Naive thymus-derived CD4-positive, alpha-beta T cell (primary cell): ENCODE measurements around the gene KCNH8. TPM values are rescaled to one million over a fixed set of nuclear protein-coding genes. Genes with fewer than 3 reads are reported as not detected.

Experiments used
- ATAC-seq: fragments of 150-1000 bp; cut with Tn5 transposase; 2 replicates; pipeline ENCODE4 v1.10.0; 2021; ENCODE audit warnings: mild to moderate bottlenecking, moderate library complexity
- CTCF ChIA-PET: fragments of 350-600 bp; sonication (Branson Sonifier 250); formaldehyde crosslinking; loops from one replicate; lab custom pipeline; 2021; ENCODE audit warnings: antibody characterized with exemption; lab: Charles Lee
- POLR2A ChIA-PET: fragments of 350-600 bp; sonication (Branson Sonifier 250); formaldehyde crosslinking; loops from one replicate; lab custom pipeline; 2021; ENCODE audit warnings: antibody characterized with exemption, inconsistent platforms; lab: Charles Lee
- DNase-seq, 9 donors: peaks; one replicate each; pipeline versions ENCODE4 v3.0.0 to v3.0.0-alpha.2; 2020 to 2022; ENCODE audit warnings: mixed read lengths in 1 of 9
- H3K27ac ChIP-seq: one replicate; pipeline ENCODE4 v1.7.0; 2013; ENCODE audit warnings: mild to moderate bottlenecking, low read depth, low read length, moderate library complexity
- H3K27me3 ChIP-seq, 2 donors: one replicate each; pipeline ENCODE4 v1.7.0; 2013; ENCODE audit warnings: low read length in 2 of 2, mild to moderate bottlenecking in 2 of 2, moderate library complexity in 2 of 2; ENCODE audit not compliant: control insufficient read depth in 2 of 2, insufficient read depth in 2 of 2
- H3K36me3 ChIP-seq, 3 experiments: 1 replicate in 2 of 3; 2 replicates in 1 of 3; pipeline ENCODE4 v1.7.0; 2013; ENCODE audit warnings: low read length in 3 of 3, mild to moderate bottlenecking in 3 of 3, moderate library complexity in 1 of 3; ENCODE audit not compliant: insufficient read depth in 3 of 3, control insufficient read depth in 2 of 3
- H3K4me1 ChIP-seq, 2 donors: one replicate each; pipeline ENCODE4 v1.7.0; 2013; ENCODE audit warnings: low read length in 2 of 2, mild to moderate bottlenecking in 2 of 2, moderate library complexity in 1 of 2; ENCODE audit not compliant: control insufficient read depth in 2 of 2, insufficient read depth in 2 of 2
- H3K4me3 ChIP-seq: 2 replicates; pipeline ENCODE4 v1.7.0; 2013; ENCODE audit warnings: mild to moderate bottlenecking, low read length
- H3K9me3 ChIP-seq, 3 experiments: 1 replicate in 2 of 3; 2 replicates in 1 of 3; pipeline ENCODE4 v1.7.0; 2013; ENCODE audit warnings: low read length in 3 of 3; ENCODE audit not compliant: control insufficient read depth in 2 of 3
- H3K27ac Mint-ChIP-seq, 9 donors: one replicate each; pipeline ENCODE4 v1.8.0; 2020 to 2022; ENCODE audit warnings: mixed read lengths in 9 of 9, mild to moderate bottlenecking in 8 of 9, moderate library complexity in 5 of 9, inconsistent platforms in 2 of 9
- H3K27me3 Mint-ChIP-seq, 5 donors: one replicate each; pipeline ENCODE4 v1.8.0; 2021 to 2022; ENCODE audit warnings: mixed read lengths in 5 of 5, mild to moderate bottlenecking in 1 of 5
- H3K36me3 Mint-ChIP-seq, 5 donors: one replicate each; pipeline ENCODE4 v1.8.0; 2020 to 2022; ENCODE audit warnings: mixed read lengths in 5 of 5, mild to moderate bottlenecking in 3 of 5, inconsistent platforms in 1 of 5
- H3K4me1 Mint-ChIP-seq, 7 donors: one replicate each; pipeline ENCODE4 v1.8.0; 2020 to 2022; ENCODE audit warnings: mixed read lengths in 7 of 7, mild to moderate bottlenecking in 3 of 7, inconsistent platforms in 1 of 7
- H3K4me3 Mint-ChIP-seq, 10 donors: one replicate each; pipeline ENCODE4 v1.8.0; 2020 to 2022; ENCODE audit warnings: mild to moderate bottlenecking in 10 of 10, mixed read lengths in 10 of 10, moderate library complexity in 6 of 10, inconsistent platforms in 2 of 10
- H3K9me3 Mint-ChIP-seq, 11 donors: one replicate each; pipeline ENCODE4 v1.8.0; 2020 to 2022; ENCODE audit warnings: mixed read lengths in 11 of 11, mild to moderate bottlenecking in 4 of 11, inconsistent platforms in 1 of 11, moderate library complexity in 1 of 11
- intact Hi-C, 2 donors: fragments of 100-400 bp; cut with micrococcal nuclease; formaldehyde crosslinking; loops; one replicate each; pipeline ENCODE4 v1.15.1; 2023
- polyA plus RNA-seq, 2 donors: library from polyadenylated mRNA; unstranded; fragments of 300-500 nt; fragmentation: Illumina TruSeq; gene quantifications; one replicate each; pipeline ENCODE4 v1.2.3, GENCODE V29; 2021
- total RNA-seq, 6 experiments: library from RNA in 5 of 6; stranded (reverse) in 5 of 6; gene quantifications; 1 replicate in 5 of 6; 2 replicates in 1 of 6; pipeline ENCODE4 v1.2.3 and lab custom pipeline; 2021 to 2026

KCNH8 gene
- total and polyA plus RNA-seq, 7 experiments from 2014 or later: 0.16 to 0.29 (median 0.22) TPM; not detected in 4

DNA sequence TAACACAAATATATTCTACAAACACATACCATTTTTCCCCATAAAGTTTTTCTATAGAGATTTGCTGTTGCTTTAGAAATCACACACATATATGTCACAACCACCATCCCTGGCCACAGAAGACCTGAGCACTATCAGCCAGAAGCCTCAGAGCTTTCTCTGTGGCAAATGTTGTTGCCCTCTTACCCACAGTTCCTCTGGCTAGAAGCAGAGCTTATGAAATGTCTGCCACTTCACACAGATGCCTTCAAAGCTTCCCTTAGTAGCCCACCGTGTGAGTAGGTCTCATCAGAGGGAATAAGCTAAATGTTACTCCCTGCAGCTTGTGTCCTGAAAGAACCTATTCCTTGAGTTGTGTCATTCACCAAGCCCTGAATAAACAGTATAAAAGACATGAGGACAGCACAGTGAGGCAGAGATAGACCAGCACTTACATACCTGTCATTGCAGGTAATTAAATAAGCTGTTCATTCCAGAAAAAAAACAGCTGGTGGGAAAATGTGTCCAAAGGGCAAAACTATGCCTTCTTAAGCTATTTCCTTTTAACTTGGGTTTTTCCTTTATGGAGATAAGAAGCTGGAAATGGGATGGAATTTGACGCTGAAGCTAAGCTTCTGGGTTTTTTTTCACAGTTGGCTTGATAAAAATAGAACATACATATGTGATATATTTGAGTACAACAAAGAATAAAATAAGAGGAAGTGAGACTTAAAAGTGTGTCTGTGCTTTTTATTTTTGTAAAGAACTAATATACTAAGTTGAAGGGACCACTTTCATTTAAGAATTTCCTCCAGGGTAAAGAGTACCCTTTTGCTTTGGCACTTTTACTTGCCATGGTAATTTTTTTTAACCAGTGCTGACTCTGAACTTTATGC is 391.4 kb downstream of the KCNH8 start:
- Histone ChIP-seq H3K9me3 (no peaks in the 10 kb centered on the region), H3K27ac (no peak overlapping the region), H3K27me3 (no peaks in the 10 kb centered on the region), H3K36me3 (no peaks in the 10 kb centered on the region), H3K4me3 (no peak overlapping the region), H3K4me1 (no peaks in the 10 kb centered on the region)
- ATAC-seq: no peak
- H3K4me1 Mint-ChIP-seq: peaks cover 0 to 6% (median 0%) of the 10 kb centered on the region in 7 donors
- ChIA-PET CTCF (no interaction called here), POLR2A (no interaction called here)
- H3K36me3 Mint-ChIP-seq: no peaks in the 10 kb centered on the region
- H3K4me3 Mint-ChIP-seq: no peak overlapping the region
- intact Hi-C loops: no loop called here
- no peak overlapping the region for H3K27ac Mint-ChIP-seq
- peaks cover 0 to 3% (median 0%) of the 10 kb centered on the region in 11 donors for H3K9me3 Mint-ChIP-seq
- H3K27me3 Mint-ChIP-seq: peaks cover 0 to 13% (median 4%) of the 10 kb centered on the region in 5 donors
- no peak for DNase-seq

- no peak overlapping the region for H3K27ac Mint-ChIP-seq
- intact Hi-C loops: no loop called here
- CTCF ChIA-PET: no interaction called here
These were observed 392.2 kb downstream of the KCNH8 start for GRCh38 chr3:19540464-19540863.

DNA sequence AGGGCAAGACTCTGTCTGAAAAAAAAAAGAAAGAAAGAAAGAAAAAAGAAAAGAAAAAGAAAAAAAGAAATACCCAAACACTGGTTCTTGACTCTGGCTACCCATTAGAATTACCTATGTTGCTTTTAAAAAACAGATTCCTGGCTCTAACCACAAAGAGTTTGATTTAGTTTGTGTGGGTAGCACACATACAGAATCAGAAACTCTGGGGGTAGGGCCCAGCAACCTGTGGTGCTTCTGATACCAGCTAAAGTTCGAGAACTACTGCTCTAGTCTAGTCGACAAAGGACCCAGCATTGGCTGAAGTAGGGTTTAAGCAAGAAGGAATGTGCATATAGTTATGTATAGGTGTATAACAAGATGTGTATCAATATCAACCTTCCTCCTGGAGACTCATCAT is 393.0 kb downstream of the KCNH8 start:
- intact Hi-C loops: no loop called here
- Mint-ChIP-seq H3K36me3 (no peaks in the 10 kb centered on the region), H3K9me3 (peaks cover 0 to 3% (median 0%) of the 10 kb centered on the region in 11 donors), H3K4me1 (peaks cover 0 to 6% (median 0%) of the 10 kb centered on the region in 7 donors), H3K27ac (no peak overlapping the region), H3K27me3 (peaks cover 0 to 9% (median 4%) of the 10 kb centered on the region in 5 donors), H3K4me3 (no peak overlapping the region)
- Histone ChIP-seq H3K27ac (no peak overlapping the region), H3K9me3 (no peaks in the 10 kb centered on the region), H3K4me3 (no peak overlapping the region), H3K36me3 (no peaks in the 10 kb centered on the region), H3K4me1 (no peaks in the 10 kb centered on the region), H3K27me3 (no peaks in the 10 kb centered on the region)
- CTCF ChIA-PET: no interaction called here
- POLR2A ChIA-PET: no interaction called here
- DNase-seq (no peak), ATAC-seq (no peak)

More at GRCh38 chr3:19540464-19540863, 392.2 kb downstream of the KCNH8 start:
- no peaks in the 10 kb centered on the region for H3K27me3 ChIP-seq
- no peak overlapping the region for H3K27ac ChIP-seq
- H3K4me3 ChIP-seq: no peak overlapping the region
- no peak for DNase-seq
- ATAC-seq: no peak
- POLR2A ChIA-PET: no interaction called here
- no peaks in the 10 kb centered on the region for H3K36me3 Mint-ChIP-seq
- peaks cover 0 to 6% (median 0%) of the 10 kb centered on the region in 7 donors for H3K4me1 Mint-ChIP-seq
- no peaks in the 10 kb centered on the region for H3K4me1 ChIP-seq
- no peaks in the 10 kb centered on the region for H3K9me3 ChIP-seq
- peaks cover 0 to 12% (median 4%) of the 10 kb centered on the region in 5 donors for H3K27me3 Mint-ChIP-seq
- H3K36me3 ChIP-seq: no peaks in the 10 kb centered on the region
- H3K9me3 Mint-ChIP-seq: peaks cover 0 to 3% (median 0%) of the 10 kb centered on the region in 11 donors
- H3K4me3 Mint-ChIP-seq: no peak overlapping the region

GRCh38 chr3:19543212-19543841 is 395.0 kb downstream of the KCNH8 start:
- CTCF ChIA-PET: no interaction called here
- Histone ChIP-seq H3K27ac (no peak overlapping the region), H3K4me1 (no peaks in the 10 kb centered on the region), H3K4me3 (no peak overlapping the region), H3K36me3 (no peaks in the 10 kb centered on the region), H3K27me3 (no peaks in the 10 kb centered on the region), H3K9me3 (no peaks in the 10 kb centered on the region)
- POLR2A ChIA-PET: no interaction called here
- H3K4me1 Mint-ChIP-seq: peaks cover 0 to 6% (median 0%) of the 10 kb centered on the region in 7 donors
- DNase-seq (no peak), ATAC-seq (no peak)
- intact Hi-C loops: loop anchor here in 1 of 2 donors (1.0 kb wide), 1 partner anchor 194 kb away; no protein-coding TSS in a partner anchor
- no peak overlapping the region for H3K27ac Mint-ChIP-seq
- H3K4me3 Mint-ChIP-seq: no peak overlapping the region
- H3K36me3 Mint-ChIP-seq: no peaks in the 10 kb centered on the region
- peaks cover 0 to 3% (median 0%) of the 10 kb centered on the region in 11 donors for H3K9me3 Mint-ChIP-seq
- H3K27me3 Mint-ChIP-seq: peaks cover 0 to 8% (median 4%) of the 10 kb centered on the region in 5 donors

- Histone ChIP-seq H3K27me3 (no peaks in the 10 kb centered on the region), H3K27ac (no peak overlapping the region), H3K4me1 (no peaks in the 10 kb centered on the region), H3K4me3 (no peak overlapping the region), H3K36me3 (no peaks in the 10 kb centered on the region), H3K9me3 (no peaks in the 10 kb centered on the region)
- Mint-ChIP-seq H3K4me1 (peaks cover 0 to 2% (median 0%) of the 10 kb centered on the region in 7 donors), H3K27me3 (no peaks in the 10 kb centered on the region), H3K27ac (no peak overlapping the region), H3K36me3 (no peaks in the 10 kb centered on the region), H3K9me3 (peaks cover 0 to 17% (median 0%) of the 10 kb centered on the region in 11 donors), H3K4me3 (no peak overlapping the region)
- DNase-seq (no peak), ATAC-seq (no peak)
- CTCF ChIA-PET: interaction anchor here (0.5 kb wide), 1 partner anchor 201 kb away, joined by 3 read pairs; no protein-coding TSS in a partner anchor
- POLR2A ChIA-PET: no interaction called here
- intact Hi-C loops: no loop called here
These were observed 399.6 kb downstream of the KCNH8 start for GRCh38 chr3:19547665-19548464.

- Histone ChIP-seq H3K36me3 (no peaks in the 10 kb centered on the region), H3K9me3 (no peaks in the 10 kb centered on the region), H3K4me3 (no peak overlapping the region), H3K27ac (no peak overlapping the region), H3K4me1 (no peaks in the 10 kb centered on the region), H3K27me3 (no peaks in the 10 kb centered on the region)
- intact Hi-C loops: no loop called here
- Mint-ChIP-seq H3K27ac (no peak overlapping the region), H3K4me1 (peaks cover 0 to 1% (median 0%) of the 10 kb centered on the region in 7 donors), H3K4me3 (no peak overlapping the region), H3K9me3 (peaks cover 0 to 12% (median 1%) of the 10 kb centered on the region in 11 donors), H3K27me3 (peaks cover 0 to 4% (median 0%) of the 10 kb centered on the region in 5 donors), H3K36me3 (no peaks in the 10 kb centered on the region)
- ChIA-PET CTCF (no interaction called here), POLR2A (no interaction called here)
- DNase-seq (no peak), ATAC-seq (no peak)
These were observed 411.6 kb downstream of the KCNH8 start for GRCh38 chr3:19559724-19560442.
